Endometrial microvascular endothelial cells (primary cell): ENCODE measurements around the gene PROX1. TPM values are rescaled to one million over a fixed set of nuclear protein-coding genes. Genes with fewer than 3 reads are reported as not detected.

Source experiments
- in situ Hi-C: cut with HindIII; loops from 2 replicates; pipeline ENCODE4 v1.10.0; 2017; ENCODE audit warnings: low sequenced_read_pairs, low pct_unique_long_range_greater_than_20kb; ENCODE audit errors: inconsistent ontology term
- total RNA-seq: library from RNA; depleted of rRNA; stranded (reverse); fragments of >200 nt; gene quantifications from one replicate; pipeline ENCODE4 v1.2.3, GENCODE V29; 2015; ENCODE audit errors: inconsistent ontology term

PROX1 gene
- total RNA-seq, 1 donor from 2014 or later: not detected

- in situ Hi-C loops: no loop called here
Measured at GRCh38 chr1:213977486-213977842, 10.3 kb upstream of the PROX1 start.

GRCh38 chr1:213977909-213978308 lies 9.9 kb upstream of the PROX1 start:
- in situ Hi-C loops: no loop called here

GRCh38 chr1:213979751-213980586 lies 7.8 kb upstream of the PROX1 start:
- in situ Hi-C loops: no loop called here

GRCh38 chr1:213980906-213981305 lies 6.9 kb upstream of the PROX1 start:
- in situ Hi-C loops: no loop called here

GRCh38 chr1:213982289-213982671 lies 5.5 kb upstream of the PROX1 start:
- in situ Hi-C loops: no loop called here

- in situ Hi-C loops: no loop called here
Measured at GRCh38 chr1:213982672-213983492, 4.9 kb upstream of the PROX1 start.

- in situ Hi-C loops: no loop called here
Measured at GRCh38 chr1:213983493-213984386, 4.0 kb upstream of the PROX1 start.

GRCh38 chr1:213984387-213985208 lies 3.2 kb upstream of the PROX1 start:
- in situ Hi-C loops: no loop called here

GRCh38 chr1:213985209-213986019 lies 2.4 kb upstream of the PROX1 start:
- in situ Hi-C loops: no loop called here

- in situ Hi-C loops: no loop called here
Measured at GRCh38 chr1:213986020-213986924, 1.5 kb upstream of the PROX1 start.

- in situ Hi-C loops: no loop called here
Measured at GRCh38 chr1:213986925-213987250, 885 bp upstream of the PROX1 start.

GRCh38 chr1:213987422-213987926 lies 299 bp upstream of the PROX1 start:
- in situ Hi-C loops: no loop called here

- in situ Hi-C loops: no loop called here
Measured at GRCh38 chr1:213988507-213989001, 781 bp downstream of the PROX1 start.

- in situ Hi-C loops: no loop called here
Measured at GRCh38 chr1:213989002-213989855, 1.5 kb downstream of the PROX1 start.

- in situ Hi-C loops: no loop called here
Measured at GRCh38 chr1:213993929-213994328, 6.2 kb downstream of the PROX1 start.

GRCh38 chr1:213994888-213995287 lies 7.1 kb downstream of the PROX1 start:
- in situ Hi-C loops: no loop called here
